DMS153 treated with DMSO at 0.1 percent for 48 hours (cell line): ENCODE data around the gene CRY1.

Experiments used
- DNase-seq: peaks from one replicate; lab custom pipeline; 2025; ENCODE audit not compliant: unreplicated experiment; lab: John Stamatoyannopoulos, UW

Gene CRY1

DNA sequence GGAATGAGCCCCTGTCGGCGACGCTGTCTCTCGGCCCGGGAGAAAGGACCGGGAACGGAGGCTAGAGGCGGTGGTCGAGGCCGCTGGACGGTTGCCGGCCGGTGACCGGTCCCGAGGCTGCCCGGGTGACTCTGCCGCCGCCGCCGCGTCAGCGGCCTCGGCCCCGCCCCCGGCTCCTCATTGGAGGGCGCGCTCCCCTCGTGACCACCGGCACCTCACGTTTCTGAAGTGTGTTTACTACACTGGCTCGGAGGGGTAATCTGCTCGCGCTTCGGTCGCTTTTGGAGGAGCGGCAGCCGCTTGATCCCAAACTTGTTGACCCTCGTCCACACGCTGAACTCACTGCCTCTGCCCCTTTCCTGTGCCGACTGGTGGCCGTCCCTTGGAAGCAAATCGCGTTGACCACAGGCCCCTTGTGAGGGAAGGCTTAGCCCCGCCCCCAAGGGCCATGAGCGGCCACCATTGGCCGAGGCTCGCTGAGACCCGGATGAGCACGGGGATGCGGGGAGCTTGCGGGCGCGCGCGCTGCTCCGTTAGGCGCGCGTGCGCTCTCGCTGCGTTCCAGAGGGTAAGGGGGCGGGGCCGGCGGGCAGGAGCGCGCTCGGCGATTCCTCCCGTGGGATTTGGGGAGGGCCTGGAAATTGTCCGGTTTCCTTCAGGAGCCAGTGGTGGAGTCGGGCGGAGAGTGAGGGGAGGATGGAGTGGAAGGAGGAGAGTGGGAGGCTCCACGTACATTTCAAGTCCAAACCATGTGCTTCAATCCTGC is at the start of gene CRY1:
Gene CRY1 (minus strand): TSS at position 133 of the 766 bp plus-strand sequence. CDS start 588 bp downstream, outside the sequence.
- DNase-seq, result peak; percentile 91

DNA sequence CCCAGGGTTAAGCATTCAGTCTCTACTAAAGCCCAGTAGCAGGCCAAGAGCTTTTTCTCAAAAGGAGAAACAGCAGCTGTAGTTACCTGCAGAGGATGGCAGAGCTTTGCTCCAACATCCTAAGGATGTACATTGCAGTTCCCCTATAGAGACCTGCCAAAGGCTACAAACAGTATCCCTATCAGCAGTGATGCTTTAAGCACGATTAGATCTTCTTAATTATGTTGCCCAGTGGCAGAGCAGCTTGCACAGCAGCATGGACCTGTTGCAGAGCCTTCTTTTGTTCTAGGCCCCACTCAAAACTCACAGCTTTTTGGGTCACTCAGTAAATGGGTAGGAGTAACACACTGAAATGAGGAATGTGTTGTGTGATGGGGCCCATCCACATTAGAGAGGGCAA is 46.4 kb upstream of the CRY1 start:
- DNase-seq, result no peak

DNA sequence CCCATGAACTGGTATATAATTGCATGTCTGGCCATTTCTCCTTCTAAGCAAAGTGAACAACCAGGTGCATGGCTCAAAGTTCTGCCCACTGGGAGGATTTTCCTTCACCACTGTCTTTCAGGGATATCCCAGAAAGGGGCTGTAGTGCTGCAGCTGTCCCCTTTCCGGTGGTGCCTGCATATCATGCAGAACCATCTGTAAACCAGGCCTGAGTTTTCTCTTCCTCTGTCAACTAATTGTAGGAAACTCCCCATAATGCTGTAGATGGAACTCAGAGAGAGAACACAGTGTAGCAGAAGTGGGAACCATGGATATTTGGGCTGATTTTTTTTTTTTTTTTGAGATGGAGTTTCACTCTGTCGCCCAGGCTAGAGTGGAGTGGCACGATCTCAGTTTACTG is 45.6 kb upstream of the CRY1 start:
- no peak for DNase-seq

DNA sequence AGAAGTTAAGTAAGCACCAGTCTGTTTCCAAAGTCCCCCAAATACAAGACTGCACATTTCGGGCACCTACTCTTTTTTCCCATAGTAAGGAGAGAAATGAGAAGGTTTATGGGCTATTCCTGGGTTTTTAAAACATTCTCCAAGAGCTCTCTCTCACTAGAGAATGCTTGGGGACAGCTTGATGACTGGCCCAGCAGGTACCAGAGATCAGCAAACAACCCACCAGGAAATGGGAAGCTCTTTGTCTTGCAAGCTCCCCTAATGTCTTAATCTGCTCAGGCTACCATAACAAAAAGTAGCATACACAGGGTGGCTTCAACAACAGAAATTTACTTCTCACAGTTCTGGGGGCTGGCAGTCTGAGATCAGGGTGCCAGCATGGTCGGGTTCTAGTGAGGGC is 41.8 kb upstream of the CRY1 start:
- no peak for DNase-seq

DNA sequence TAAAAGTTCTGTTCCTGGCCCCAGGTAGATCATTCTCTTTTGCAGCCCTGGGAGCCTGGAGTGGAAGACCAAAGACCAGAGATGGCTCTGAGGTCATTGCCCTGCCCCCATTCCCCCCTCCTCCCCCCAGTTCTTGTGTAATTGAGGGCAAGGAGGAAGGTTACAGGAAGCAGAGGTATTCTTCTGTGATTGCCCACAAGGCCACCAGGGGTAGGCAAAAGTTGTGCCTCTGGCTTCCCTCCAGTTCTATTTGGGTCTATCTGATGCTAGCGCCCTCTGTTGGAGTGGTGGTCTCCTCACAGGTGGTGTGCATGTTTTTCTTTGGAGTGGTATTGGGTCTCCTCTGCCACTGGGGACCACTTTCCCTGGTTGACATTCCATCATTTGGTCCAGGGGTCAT is 41.2 kb upstream of the CRY1 start:
- no peak for DNase-seq

DNA sequence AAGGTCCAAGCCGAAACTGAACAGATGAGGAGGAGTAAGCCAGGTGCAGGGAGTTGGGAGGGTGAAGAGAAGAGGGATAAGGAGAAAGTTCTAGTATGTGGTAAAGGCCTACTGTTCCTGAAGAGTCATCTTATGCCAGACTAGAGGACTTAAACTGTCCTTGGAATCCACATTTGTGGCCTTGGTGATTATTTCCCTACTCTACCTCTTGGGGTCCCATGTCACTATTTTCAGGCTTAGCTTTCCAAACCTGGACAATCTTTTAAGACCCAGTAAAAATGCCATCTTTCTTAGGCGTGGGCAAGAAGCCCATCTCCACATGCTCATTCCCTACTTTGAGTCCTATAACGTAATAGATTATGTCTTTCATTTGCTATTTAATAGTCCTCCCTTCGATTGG is 40.1 kb upstream of the CRY1 start:
- no peak for DNase-seq

DNA sequence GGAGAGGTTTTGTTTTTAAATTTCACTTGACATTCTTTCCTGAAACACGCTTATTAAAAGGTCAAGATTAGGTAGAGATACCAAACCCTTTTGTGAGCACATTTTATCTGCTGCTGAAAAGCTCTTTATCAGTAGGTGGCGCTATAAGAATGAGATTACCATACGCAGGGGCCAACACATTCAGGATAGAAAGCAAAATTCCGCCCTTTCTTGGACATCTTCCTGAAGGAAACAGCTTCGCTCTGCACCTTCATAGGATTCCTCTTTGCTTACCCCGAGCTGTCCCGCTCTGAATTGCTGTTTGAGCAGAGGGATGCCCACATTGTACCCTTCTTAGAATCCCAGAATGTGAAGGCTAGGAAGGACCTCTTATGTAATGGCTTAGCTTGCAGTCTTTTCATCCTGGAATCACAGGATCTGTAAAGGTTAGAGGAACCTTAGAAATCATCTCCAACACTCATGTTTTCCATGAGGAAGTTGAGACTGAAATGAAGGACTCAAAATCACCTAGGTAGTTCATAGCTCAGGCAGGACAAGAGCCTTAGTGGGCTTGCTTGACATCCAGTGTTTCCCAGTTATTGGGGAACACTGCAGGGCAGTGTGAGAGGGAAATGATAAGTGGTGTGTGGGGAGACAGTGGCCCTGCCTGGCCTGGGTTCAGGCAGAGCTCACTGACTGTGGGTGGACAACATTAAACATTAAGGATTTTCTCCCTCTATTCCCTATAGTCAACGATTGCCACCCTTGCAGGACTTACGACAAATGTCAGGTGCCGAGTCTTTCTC is 38.7 kb upstream of the CRY1 start:
- DNase-seq, result peak; percentile 95

DNA sequence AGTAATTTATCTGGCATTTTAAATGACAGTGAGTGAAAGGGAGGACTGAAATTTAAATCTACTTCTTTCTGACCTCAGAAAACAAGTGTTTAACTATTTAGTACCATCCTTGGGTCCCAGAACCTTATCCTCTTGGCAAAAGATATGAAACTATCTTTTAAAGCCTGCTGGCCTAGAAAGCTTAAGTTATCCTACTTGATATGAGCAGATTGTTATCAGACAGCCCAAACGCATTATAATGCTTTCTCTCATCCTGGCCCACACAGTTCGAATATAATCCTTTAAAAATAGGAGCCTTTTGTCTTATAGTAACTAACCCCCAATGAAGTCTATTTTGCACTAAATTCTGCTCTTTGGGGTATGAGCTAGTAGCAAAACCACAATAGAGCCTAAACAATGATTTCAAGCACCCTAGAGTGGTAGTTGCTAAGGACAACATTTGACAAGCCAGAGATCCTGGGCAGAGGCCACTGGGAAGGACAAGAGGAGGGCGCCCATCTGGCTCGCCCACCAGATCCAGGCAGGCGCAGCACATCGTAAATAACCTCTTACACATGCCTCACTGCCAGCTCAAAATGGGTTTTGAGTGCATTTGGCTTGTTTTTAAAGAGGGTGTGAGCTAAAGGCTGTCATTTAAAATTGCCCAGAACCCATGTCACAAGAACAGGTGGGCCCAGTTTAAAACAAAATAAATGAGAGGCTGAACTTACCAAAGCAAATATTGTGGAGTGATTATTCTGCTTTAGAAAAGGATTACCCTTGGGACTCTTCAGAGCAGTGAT is 37.7 kb upstream of the CRY1 start:
- peak; percentile 100 for DNase-seq

DNA sequence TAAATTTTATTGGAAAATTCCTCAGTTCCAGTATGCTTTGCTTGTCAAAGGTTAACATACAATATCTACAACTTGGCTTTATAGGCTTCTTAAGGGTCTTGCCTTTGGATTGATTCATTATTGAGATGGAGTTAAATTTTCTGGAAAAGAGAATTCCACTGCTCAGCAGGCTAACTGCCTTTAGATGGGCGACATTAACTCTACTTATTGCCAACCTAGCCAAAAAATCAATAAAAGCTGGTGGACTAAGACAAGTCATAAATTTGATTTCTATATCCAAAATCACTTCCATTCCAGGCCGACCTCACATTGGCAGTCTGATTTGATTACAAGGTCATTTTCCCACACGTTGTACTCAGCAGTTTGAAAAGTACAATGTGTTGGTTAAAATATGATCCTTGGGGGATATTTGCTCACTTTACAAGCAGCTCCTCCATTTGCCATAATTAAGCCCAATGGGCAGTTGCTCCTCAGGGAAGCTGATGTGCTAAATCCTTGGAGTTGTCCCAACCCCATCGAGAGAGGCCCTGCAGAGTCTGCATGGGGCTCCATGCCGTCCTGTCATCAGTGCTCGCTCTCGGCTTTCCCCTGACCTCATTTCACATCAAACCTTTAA is 36.1 kb upstream of the CRY1 start:
- peak; percentile 24 for DNase-seq

DNA sequence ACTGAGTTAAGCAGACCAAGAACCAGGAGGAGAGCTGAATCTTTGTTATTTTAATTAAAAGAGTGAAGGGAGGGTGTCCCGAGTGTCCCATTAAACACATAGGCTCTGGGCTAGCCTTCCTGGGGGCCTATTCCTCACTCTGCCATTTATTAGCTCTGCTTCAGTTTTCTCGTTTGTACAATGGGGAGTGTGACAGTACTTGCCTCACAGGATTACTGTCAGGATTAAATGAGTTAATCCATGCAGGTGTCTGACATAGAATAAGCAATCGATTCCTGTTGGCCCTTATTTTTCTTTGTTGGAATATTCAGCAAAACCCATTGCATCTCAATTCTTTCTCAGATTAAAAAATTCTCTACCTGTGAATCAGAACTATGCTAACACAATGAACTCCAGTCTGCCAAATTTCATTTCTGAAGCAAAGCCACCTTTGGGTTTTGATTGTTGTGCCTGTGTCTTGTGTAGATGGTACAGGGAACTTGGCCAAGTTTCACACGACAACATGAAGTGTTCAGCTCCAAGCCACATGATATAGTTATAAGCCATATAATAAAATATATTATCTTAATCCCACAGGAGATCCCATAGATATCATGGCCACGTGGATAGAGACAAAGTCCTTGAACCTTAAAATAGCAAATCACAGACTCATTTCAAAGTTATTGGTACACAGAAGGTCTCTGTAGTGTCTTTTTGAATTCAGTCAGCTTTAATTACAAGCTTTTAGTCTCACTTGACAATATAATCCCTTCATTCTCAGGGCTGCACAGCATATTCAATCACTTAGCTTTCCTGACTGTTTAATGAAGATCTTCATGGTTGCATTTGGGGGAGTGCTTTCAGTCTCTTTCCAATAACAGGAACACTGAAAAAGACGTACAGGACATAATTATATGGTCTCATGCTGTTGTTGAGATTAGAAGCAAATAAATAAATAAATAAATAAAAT is 34.4 kb upstream of the CRY1 start:
- peak; percentile 32 for DNase-seq

DNA sequence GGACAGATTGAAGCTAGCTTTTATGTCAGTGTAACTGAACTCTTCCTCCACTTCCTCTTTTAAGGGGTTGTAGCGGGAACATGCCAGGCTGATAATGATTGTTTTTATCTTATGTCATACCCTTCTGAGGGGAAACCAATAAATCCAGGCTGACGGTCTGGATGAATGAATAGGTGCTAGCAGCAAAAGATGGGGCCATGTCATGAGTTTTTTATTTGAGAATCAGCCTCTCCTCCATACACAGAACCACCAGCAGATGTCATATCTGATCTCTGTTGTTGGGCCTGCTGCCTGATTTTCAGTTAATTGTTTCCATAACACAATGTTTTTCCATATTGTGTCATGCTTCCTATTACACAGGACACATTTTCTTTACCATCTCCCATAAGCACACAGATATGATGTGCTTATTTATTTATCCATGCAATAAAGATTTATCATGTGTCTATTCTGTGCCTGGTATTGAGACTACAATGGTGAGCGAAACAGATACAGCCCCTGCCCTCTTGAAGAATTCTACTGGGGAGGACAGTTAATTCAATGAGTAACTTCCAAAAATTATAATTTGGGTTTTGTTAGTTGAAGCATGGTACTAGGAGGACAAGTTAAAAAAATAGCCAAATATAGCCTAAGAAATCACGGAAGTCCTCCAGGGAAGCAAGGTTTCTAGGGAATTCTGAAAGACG is 33.6 kb upstream of the CRY1 start:
- DNase-seq, result peak; percentile 83

DNA sequence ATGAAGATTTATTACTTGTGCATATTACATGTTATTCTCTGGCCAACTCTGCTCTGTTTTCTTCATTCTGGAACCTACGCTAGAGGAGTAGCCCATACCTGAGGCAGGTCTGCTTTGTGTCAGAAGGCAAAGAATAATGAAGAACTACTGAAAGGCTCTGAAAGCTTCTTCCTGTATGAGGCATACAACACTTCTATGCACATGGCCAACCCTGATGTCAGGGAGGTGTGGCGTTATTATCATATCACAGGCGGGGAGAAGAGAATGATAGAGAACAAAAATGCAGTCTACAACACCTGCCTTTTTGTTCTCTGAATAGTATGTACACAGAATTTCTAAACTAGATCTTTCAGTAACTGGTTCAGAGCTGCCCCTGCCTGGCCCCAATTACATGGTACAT is 32.5 kb upstream of the CRY1 start:
- peak; percentile 79 for DNase-seq

DNA sequence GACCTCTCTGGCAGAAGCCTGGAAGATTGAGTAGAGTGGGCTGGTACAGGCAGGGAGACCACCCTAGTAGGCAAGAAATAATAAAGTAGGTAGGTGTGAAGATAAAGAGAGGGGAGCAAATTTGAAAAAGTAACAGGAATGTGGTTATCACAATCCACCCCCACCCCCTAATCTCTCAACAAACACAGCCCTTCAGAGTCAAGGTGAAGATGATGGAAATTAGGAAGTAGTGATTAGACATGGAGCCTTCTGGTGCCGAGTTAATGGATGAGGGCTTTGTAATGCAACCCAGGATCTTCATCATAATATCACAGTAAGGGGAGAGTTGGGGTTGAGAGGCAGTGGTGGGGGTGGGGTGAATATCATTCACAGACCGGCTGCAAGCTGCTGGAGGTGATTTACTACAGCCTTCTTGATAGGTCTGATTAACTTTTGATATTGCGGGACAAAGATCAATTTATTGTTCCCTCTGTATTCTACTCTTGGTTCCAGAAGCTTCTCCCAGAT is 29.2 kb upstream of the CRY1 start:
- no peak for DNase-seq

DNA sequence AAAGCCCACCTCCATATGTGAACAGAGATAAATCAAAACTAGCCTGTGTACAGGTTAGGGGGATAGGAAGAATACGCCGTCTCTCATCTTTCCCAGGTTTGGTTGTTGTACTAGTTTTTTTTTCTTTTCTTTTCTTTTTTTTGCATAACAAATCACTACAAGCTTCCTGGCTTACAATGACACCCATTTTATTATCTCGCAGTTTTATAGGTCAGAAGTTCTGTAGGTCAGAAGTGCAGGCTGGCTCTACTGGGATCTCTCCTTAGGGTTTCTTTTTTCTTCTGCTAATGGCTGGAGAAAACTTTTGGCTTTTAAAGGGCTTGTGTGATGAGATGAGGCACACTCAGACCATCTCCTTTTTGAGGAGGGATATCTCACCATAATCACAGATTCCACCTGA is 25.7 kb upstream of the CRY1 start:
- no peak for DNase-seq

DNA sequence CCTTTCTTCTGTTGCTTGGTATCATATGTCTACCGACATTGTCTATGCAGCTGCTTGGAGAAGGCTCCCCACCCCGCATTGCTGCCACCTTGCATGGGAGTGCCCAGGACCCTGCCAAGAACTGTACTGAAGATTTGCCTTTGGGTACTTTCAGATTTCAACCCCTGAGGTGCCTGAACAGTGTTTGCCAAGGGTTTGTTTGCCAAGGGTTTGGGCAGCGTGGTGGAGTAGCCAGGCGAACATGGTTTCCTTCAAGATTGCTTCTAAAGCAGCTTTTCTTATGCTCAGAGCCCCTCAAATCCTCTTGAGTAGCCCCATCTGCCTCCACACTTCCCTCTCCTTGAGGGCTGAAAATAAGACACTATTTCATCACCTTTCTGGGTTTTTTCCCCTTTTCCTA is 25.3 kb upstream of the CRY1 start:
- no peak for DNase-seq

DNA sequence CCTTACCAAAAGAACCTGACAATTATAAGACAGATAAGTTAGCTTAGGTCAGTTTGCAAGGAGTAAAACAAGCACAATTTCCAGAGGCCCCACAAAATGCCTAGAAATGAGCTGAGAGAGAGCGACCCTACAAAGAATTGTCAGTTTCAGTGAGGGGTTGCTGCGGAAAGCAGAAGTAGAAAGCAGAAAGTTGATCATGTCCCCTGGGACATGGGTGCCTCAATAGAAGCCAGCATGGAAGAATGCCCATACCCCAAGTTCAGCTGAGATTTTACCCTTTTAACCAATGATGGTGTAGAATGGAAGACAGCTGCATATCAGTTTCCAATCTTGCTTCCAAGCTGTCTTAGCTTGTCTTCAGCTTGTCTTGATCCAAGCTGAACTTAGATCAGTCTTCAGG is 21.8 kb upstream of the CRY1 start:
- no peak for DNase-seq

DNA sequence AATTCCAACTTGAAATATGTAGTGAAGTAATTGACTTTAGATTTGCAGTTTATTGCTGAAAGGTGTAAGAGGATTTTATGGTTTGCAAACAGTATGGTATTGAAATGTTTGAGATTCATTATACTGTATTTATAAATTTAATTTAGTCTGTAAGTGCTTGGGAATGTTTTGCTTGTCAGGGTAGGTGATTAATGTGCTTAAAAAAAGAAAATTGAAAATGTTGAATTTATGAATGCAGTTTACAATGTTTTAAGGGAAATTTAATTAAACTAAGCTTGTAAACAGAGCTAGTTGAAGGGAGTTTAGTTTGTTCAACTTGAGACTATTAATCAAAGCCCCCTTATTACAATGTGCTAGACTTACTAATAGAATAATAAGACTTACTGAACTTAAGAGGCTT is 18.0 kb upstream of the CRY1 start:
- no peak for DNase-seq

DNA sequence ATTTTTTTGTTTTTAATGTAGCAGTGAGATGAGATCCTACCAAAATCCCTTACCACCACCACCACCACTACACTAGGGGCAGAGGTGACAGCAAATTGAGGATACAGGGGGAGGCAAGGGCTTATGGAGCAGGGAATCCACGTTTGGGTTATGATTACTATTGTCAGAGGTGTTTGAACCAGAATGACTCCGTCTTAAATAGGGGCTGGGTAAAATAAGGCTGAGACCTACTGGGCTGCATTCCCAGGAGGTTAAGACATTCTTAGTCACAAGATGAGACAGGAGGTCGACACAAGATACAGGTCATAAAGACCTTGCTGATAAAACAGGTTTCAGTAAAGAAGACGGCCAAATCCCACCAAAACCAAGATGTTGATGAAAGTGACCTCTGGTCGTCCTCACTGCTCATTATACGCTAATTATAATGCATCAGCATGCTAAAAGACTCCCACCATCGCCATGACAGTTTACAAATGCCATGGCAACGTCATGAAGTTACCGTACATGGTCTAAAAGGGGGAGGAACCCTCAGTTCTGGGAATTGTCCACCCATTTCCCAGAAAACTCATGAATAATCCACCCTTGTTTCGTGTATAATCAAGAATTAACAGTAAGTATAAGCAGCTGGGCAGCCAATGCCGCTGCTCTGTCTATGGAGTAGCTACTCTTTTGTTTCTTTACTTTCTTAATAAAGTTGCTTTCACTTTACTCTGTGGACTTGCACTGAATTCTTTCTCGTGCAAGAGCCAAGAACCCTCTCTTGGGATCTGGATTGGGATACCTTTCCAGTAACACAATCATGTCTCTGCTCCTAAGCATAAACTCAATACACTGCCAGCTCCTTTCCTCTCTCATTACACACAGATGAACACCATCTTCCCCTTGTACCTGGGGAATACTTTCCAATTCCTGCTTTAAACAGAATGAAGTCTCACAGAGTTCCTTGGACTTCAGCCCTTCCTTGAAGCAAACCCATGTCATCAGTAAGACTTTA is 16.7 kb upstream of the CRY1 start:
- no peak for DNase-seq
